ENCODE measurements around the gene TMEM229B.
A peak's percentile ranks its signal among the peaks of the same experiment; 100 is the strongest.

TMEM229B gene

DNA sequence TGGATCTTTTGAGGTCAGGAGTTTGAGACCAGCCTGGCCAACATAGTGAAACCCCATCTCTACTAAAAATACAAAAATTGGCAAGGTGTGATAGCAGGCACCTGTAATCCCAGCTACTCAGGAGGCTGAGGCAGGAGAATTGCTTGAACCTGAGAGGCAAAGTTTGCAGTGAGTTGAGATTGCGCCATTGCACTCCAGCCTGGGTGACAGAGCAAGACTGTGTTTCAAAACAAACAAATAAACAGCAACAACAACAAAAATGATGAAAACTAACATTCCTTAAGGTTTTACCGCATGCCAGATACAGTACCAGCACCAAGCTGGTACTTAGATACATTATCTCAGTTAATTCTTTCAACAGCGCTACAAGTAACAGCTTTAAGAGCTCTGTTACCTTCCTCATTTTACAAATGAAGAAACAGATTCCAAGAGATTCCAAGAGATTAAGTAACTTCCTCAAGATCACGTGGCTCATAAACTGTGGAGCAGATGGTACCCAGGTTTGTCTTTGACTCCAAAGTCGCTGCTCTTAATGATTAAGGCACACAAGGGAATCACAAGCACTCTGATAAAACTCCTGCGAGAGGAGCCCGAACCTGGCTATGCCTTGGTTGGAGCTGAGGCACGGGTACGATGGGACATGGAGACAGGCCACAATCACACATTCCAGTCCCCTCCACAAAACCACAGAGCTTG lies 58.9 kb downstream of the TMEM229B start:
- Histone ChIP-seq H3K9ac (ENCODE audit: low read depth in 1 of 2, low read length in 2 of 2) (no peak overlapping the region), H3K27me3 (ENCODE audit: control insufficient read depth in 1 of 2, insufficient read depth in 2 of 2, low read length in 2 of 2) (no peaks in the 10 kb centered on the region), H3K9me3 (ENCODE audit: control insufficient read depth in 1 of 2, low read length in 2 of 2) (no peaks in the 10 kb centered on the region), H3K4me1 (ENCODE audit: control insufficient read depth in 1 of 2, insufficient read depth in 2 of 2, low read length in 2 of 2) (peaks cover 21 to 28% of the 10 kb centered on the region in 2 donors), H3K36me3 (ENCODE audit: control insufficient read depth in 1 of 2, insufficient read depth in 2 of 2, low read length in 2 of 2) (no peaks in the 10 kb centered on the region), H3K4me3 (ENCODE audit: low read depth in 1 of 2, low read length in 2 of 2) (no peak overlapping the region), H3K27ac (ENCODE audit: low read depth, low read length) (no peak overlapping the region)

DNA sequence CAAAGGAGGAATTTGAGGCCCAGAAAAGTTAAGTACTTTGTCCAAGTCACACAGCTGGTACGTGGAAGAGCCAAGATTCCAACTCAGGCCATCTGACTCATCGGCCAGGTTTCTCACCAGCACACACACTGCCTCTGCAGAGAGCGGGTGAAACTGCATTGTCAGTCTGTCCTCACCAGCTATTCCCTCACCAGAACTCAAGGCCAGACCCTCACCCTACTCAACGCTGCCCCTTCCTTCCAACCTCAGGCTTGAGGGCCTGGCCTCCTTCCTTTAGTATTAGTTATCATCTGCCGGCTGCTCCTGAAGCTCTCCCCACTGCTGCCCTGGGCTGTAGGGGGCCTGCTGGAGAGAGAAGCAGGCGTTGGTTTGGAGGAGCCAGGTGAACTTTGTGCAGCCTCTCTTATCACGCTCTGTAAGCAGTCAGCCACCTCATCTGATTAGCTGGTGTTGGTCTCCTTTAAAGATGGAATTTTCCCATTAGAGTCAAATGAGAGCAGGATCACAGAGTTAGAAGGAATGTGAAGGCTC lies 60.0 kb downstream of the TMEM229B start:
- peak overlapping the region; percentile 42 for H3K27ac ChIP-seq (ENCODE audit: low read depth, low read length)

DNA sequence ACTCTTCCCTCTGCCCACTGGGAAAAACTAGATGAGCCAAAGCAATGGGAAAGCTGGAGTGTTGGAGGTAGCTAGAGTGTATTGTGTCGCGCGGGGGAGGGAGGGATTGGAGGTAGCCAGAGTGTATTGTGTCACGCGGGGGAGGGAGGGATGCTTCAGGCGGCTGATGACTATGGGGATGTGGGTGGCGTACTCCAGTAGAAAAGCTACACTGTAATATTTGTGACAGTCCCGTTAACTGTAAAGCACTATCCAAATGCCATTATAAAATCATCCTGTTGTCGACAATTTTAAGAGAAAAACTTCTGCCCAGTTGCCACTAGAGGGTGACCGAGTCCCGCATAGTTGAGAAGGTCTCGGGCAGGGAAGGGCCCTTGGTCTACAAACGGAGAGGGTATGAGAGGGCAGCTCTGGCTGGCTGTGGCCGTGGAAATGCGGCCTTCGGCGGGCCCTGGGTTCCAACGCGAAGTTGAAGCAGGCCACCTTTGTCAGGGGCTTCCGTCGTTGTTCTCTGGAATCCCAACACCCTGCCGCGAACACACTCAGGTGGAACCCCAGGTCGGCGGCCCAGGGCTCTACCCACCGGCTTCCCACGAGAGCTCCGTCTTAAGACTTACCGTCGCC lies 61.4 kb downstream of the TMEM229B start:
- Histone ChIP-seq H3K9ac (ENCODE audit: low read depth in 1 of 2, low read length in 2 of 2) (peak overlapping the region in 1 of 2 donors; percentile 47), H3K27ac (ENCODE audit: low read depth, low read length) (no peak overlapping the region), H3K9me3 (ENCODE audit: control insufficient read depth in 1 of 2, low read length in 2 of 2) (no peaks in the 10 kb centered on the region), H3K4me3 (ENCODE audit: low read depth in 1 of 2, low read length in 2 of 2) (no peak overlapping the region), H3K4me1 (ENCODE audit: control insufficient read depth in 1 of 2, insufficient read depth in 2 of 2, low read length in 2 of 2) (peaks cover 21 to 28% of the 10 kb centered on the region in 2 donors), H3K36me3 (ENCODE audit: control insufficient read depth in 1 of 2, insufficient read depth in 2 of 2, low read length in 2 of 2) (no peaks in the 10 kb centered on the region), H3K27me3 (ENCODE audit: control insufficient read depth in 1 of 2, insufficient read depth in 2 of 2, low read length in 2 of 2) (no peaks in the 10 kb centered on the region)

More for the DNA sequence above, 60.0 kb downstream of the TMEM229B start:
- Histone ChIP-seq H3K36me3 (ENCODE audit: control insufficient read depth in 1 of 2, insufficient read depth in 2 of 2, low read length in 2 of 2) (no peaks in the 10 kb centered on the region), H3K9me3 (ENCODE audit: control insufficient read depth in 1 of 2, low read length in 2 of 2) (no peaks in the 10 kb centered on the region), H3K4me3 (ENCODE audit: low read depth in 1 of 2, low read length in 2 of 2) (peak overlapping the region in 1 of 2 donors; percentile 44), H3K4me1 (ENCODE audit: control insufficient read depth in 1 of 2, insufficient read depth in 2 of 2, low read length in 2 of 2) (peaks cover 21 to 28% of the 10 kb centered on the region in 2 donors), H3K9ac (ENCODE audit: low read depth in 1 of 2, low read length in 2 of 2) (no peak overlapping the region), H3K27me3 (ENCODE audit: control insufficient read depth in 1 of 2, insufficient read depth in 2 of 2, low read length in 2 of 2) (no peaks in the 10 kb centered on the region)

DNA sequence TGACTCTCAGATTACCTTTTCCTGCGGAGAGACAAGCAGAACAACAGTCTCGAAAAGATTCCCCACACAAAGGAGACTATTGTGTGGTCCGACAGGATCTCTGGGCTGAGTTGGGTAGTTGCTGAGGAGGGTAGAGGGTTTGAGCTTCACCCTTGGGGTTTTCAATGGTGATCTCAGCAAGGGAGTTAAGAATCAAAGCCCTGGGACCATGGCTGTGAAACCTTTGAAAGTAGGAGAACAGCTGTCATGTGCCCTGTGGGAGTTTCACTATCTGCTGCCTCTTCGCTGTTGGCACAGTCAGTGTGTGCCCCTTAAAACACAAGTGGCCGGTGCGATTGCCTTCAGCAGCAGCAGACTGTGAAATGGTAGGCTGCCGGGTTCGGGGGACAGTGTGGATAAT lies 62.4 kb downstream of the TMEM229B start:
- Histone ChIP-seq H3K9me3 (ENCODE audit: control insufficient read depth in 1 of 2, low read length in 2 of 2) (no peaks in the 10 kb centered on the region), H3K36me3 (ENCODE audit: control insufficient read depth in 1 of 2, insufficient read depth in 2 of 2, low read length in 2 of 2) (no peaks in the 10 kb centered on the region)

GRCh38 chr14:67425608-67426007 lies 62.9 kb downstream of the TMEM229B start:
- Histone ChIP-seq H3K27me3 (ENCODE audit: control insufficient read depth in 1 of 2, insufficient read depth in 2 of 2, low read length in 2 of 2) (no peaks in the 10 kb centered on the region), H3K9me3 (ENCODE audit: control insufficient read depth in 1 of 2, low read length in 2 of 2) (no peaks in the 10 kb centered on the region), H3K9ac (ENCODE audit: low read depth in 1 of 2, low read length in 2 of 2) (no peak overlapping the region), H3K27ac (ENCODE audit: low read depth, low read length) (no peak overlapping the region), H3K4me3 (ENCODE audit: low read depth in 1 of 2, low read length in 2 of 2) (no peak overlapping the region), H3K4me1 (ENCODE audit: control insufficient read depth in 1 of 2, insufficient read depth in 2 of 2, low read length in 2 of 2) (peaks cover 21 to 28% of the 10 kb centered on the region in 2 donors), H3K36me3 (ENCODE audit: control insufficient read depth in 1 of 2, insufficient read depth in 2 of 2, low read length in 2 of 2) (no peaks in the 10 kb centered on the region)

More for the DNA sequence above, 62.4 kb downstream of the TMEM229B start:
- Histone ChIP-seq H3K27ac (ENCODE audit: low read depth, low read length) (no peak overlapping the region), H3K4me1 (ENCODE audit: control insufficient read depth in 1 of 2, insufficient read depth in 2 of 2, low read length in 2 of 2) (peaks cover 21 to 28% of the 10 kb centered on the region in 2 donors), H3K9ac (ENCODE audit: low read depth in 1 of 2, low read length in 2 of 2) (no peak overlapping the region), H3K27me3 (ENCODE audit: control insufficient read depth in 1 of 2, insufficient read depth in 2 of 2, low read length in 2 of 2) (no peaks in the 10 kb centered on the region), H3K4me3 (ENCODE audit: low read depth in 1 of 2, low read length in 2 of 2) (no peak overlapping the region)

DNA sequence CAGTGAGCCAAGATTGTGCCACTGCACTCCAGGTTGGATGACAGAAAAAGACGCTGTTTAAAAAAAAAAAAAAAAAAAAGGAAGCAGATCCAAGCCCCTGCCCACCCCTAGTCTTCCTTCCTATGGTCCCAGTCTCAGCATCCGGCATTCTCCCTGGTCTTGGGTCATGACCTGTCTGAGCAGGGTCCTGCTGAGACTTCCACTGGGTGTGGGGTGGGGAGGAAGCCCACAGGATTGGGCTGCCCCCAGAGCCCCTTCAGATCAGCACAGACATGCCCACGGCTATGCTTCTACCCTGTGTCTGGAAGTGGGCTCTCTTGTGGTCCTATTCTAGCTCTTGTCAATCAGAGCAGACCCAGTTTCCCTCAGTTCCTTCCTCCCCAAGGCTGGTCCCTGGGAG lies 64.0 kb downstream of the TMEM229B start:
- Histone ChIP-seq H3K27me3 (ENCODE audit: control insufficient read depth in 1 of 2, insufficient read depth in 2 of 2, low read length in 2 of 2) (no peaks in the 10 kb centered on the region), H3K9me3 (ENCODE audit: control insufficient read depth in 1 of 2, low read length in 2 of 2) (no peaks in the 10 kb centered on the region), H3K27ac (ENCODE audit: low read depth, low read length) (no peak overlapping the region), H3K4me3 (ENCODE audit: low read depth in 1 of 2, low read length in 2 of 2) (no peak overlapping the region), H3K36me3 (ENCODE audit: control insufficient read depth in 1 of 2, insufficient read depth in 2 of 2, low read length in 2 of 2) (no peaks in the 10 kb centered on the region), H3K4me1 (ENCODE audit: control insufficient read depth in 1 of 2, insufficient read depth in 2 of 2, low read length in 2 of 2) (peaks cover 20 to 21% of the 10 kb centered on the region in 2 donors), H3K9ac (ENCODE audit: low read depth in 1 of 2, low read length in 2 of 2) (no peak overlapping the region)

DNA sequence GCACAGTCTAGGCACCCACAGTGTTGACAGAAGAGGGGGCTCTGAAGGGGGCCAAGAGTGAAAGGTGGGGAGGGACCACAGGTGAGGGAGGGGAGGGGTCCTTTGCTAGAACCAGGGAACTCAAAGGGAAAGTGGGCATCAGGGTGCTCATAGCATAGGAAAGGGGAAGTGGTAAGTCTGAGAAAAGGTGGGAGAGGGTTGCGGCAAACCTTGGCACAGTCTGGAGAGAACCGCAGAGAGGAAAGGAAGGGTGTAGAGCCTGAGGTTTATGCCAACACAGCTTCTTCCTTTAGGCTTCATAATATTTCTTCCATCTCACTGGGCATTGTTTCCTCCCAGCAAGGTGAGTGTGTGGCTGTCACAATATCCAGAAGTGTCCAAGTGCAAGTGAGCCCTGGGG lies 65.1 kb downstream of the TMEM229B start:
- Histone ChIP-seq H3K9me3 (ENCODE audit: control insufficient read depth in 1 of 2, low read length in 2 of 2) (no peaks in the 10 kb centered on the region), H3K9ac (ENCODE audit: low read depth in 1 of 2, low read length in 2 of 2) (no peak overlapping the region), H3K27ac (ENCODE audit: low read depth, low read length) (no peak overlapping the region), H3K36me3 (ENCODE audit: control insufficient read depth in 1 of 2, insufficient read depth in 2 of 2, low read length in 2 of 2) (no peaks in the 10 kb centered on the region), H3K27me3 (ENCODE audit: control insufficient read depth in 1 of 2, insufficient read depth in 2 of 2, low read length in 2 of 2) (no peaks in the 10 kb centered on the region), H3K4me3 (ENCODE audit: low read depth in 1 of 2, low read length in 2 of 2) (no peak overlapping the region), H3K4me1 (ENCODE audit: control insufficient read depth in 1 of 2, insufficient read depth in 2 of 2, low read length in 2 of 2) (peaks cover 20 to 23% of the 10 kb centered on the region in 2 donors)

GRCh38 chr14:67421356-67422224 lies 66.9 kb downstream of the TMEM229B start:
- Histone ChIP-seq H3K4me3 (ENCODE audit: low read depth in 1 of 2, low read length in 2 of 2) (no peak overlapping the region), H3K36me3 (ENCODE audit: control insufficient read depth in 1 of 2, insufficient read depth in 2 of 2, low read length in 2 of 2) (no peaks in the 10 kb centered on the region), H3K27ac (ENCODE audit: low read depth, low read length) (no peak overlapping the region), H3K27me3 (ENCODE audit: control insufficient read depth in 1 of 2, insufficient read depth in 2 of 2, low read length in 2 of 2) (no peaks in the 10 kb centered on the region), H3K9me3 (ENCODE audit: control insufficient read depth in 1 of 2, low read length in 2 of 2) (no peaks in the 10 kb centered on the region), H3K9ac (ENCODE audit: low read depth in 1 of 2, low read length in 2 of 2) (no peak overlapping the region), H3K4me1 (ENCODE audit: control insufficient read depth in 1 of 2, insufficient read depth in 2 of 2, low read length in 2 of 2) (peaks cover 7 to 9% of the 10 kb centered on the region in 2 donors)

Measured in duodenal mucosa (tissue), 2 donors.